Parathyroid adenoma (tissue), 2 donors: Measurements from ENCODE around the gene MRFAP1.

ENCODE experiments used
- H2AFZ ChIP-seq: fragments of 300-600 bp; sonication (generic); one replicate; pipeline ENCODE4 v1.7.0; 2017; ENCODE audit warnings: antibody characterized with exemption, mild to moderate bottlenecking
- H3K27ac ChIP-seq: fragments of 300-600 bp; sonication (generic); one replicate; pipeline ENCODE4 v1.7.0; 2017
- H3K27me3 ChIP-seq: fragments of 300-600 bp; sonication (generic); one replicate; pipeline ENCODE4 v1.7.0; 2017; ENCODE audit warnings: low read length; ENCODE audit not compliant: control insufficient read depth, insufficient read depth
- H3K36me3 ChIP-seq: fragments of 300-600 bp; sonication (generic); one replicate; pipeline ENCODE4 v1.7.0; 2017; ENCODE audit warnings: low read length; ENCODE audit not compliant: control insufficient read depth, insufficient read depth
- H3K4me1 ChIP-seq: fragments of 300-600 bp; sonication (generic); one replicate; pipeline ENCODE4 v1.7.0; 2017; ENCODE audit warnings: control low read depth
- H3K4me2 ChIP-seq: fragments of 300-600 bp; sonication (generic); one replicate; pipeline ENCODE4 v1.7.0; 2017; ENCODE audit warnings: low read length
- H3K4me3 ChIP-seq: fragments of 300-600 bp; sonication (generic); one replicate; pipeline ENCODE4 v1.7.0; 2017; ENCODE audit warnings: low read depth, low read length
- H3K79me2 ChIP-seq: fragments of 300-600 bp; sonication (generic); one replicate; pipeline ENCODE4 v1.7.0; 2017; ENCODE audit warnings: control low read depth
- H3K9ac ChIP-seq: fragments of 300-600 bp; sonication (generic); one replicate; pipeline ENCODE4 v1.7.0; 2017; ENCODE audit warnings: mild to moderate bottlenecking
- H3K9me3 ChIP-seq: fragments of 300-600 bp; sonication (generic); one replicate; pipeline ENCODE4 v1.7.0; 2017; ENCODE audit warnings: low read length; ENCODE audit not compliant: control insufficient read depth
- CTCF ChIP-seq: fragments of 300-600 bp; sonication (generic); IDR thresholded peaks from one replicate; pipeline ENCODE4 v1.7.0; 2017; ENCODE audit warnings: antibody characterized with exemption, mild to moderate bottlenecking
- donor health status: primary hyperparathyroidism.

The MRFAP1 gene

GRCh38 chr4:6605605-6606004 lies 34.9 kb upstream of the MRFAP1 start:
- no peaks in the 10 kb centered on the region for H3K36me3 ChIP-seq
- TF ChIP-seq CTCF = no peak

GRCh38 chr4:6606465-6607235 lies 33.8 kb upstream of the MRFAP1 start:
- H3K27ac ChIP-seq = no peak overlapping the region
- H3K36me3 ChIP-seq = no peaks in the 10 kb centered on the region
- no peaks in the 10 kb centered on the region for H3K27me3 ChIP-seq
- no peak for TF ChIP-seq CTCF
- H3K4me2 ChIP-seq = no peak overlapping the region
- H3K4me3 ChIP-seq = no peak overlapping the region
- no peaks in the 10 kb centered on the region for H3K9me3 ChIP-seq
- H3K9ac ChIP-seq = no peak overlapping the region
- no peaks in the 10 kb centered on the region for H3K79me2 ChIP-seq
- H3K4me1 ChIP-seq = no peaks in the 10 kb centered on the region
- no peak overlapping the region for H2AFZ ChIP-seq

More at GRCh38 chr4:6605605-6606004, 34.9 kb upstream of the MRFAP1 start:
- no peak overlapping the region for H3K4me2 ChIP-seq
- no peaks in the 10 kb centered on the region for H3K9me3 ChIP-seq
- no peak overlapping the region for H3K27ac ChIP-seq
- no peak overlapping the region for H3K9ac ChIP-seq
- no peak overlapping the region for H3K4me3 ChIP-seq
- H3K27me3 ChIP-seq = no peaks in the 10 kb centered on the region
- H3K79me2 ChIP-seq = no peaks in the 10 kb centered on the region
- H2AFZ ChIP-seq = no peak overlapping the region
- H3K4me1 ChIP-seq = no peaks in the 10 kb centered on the region

- no peak overlapping the region for H3K4me3 ChIP-seq
- no peak overlapping the region for H2AFZ ChIP-seq
- H3K9ac ChIP-seq = no peak overlapping the region
- H3K27me3 ChIP-seq = no peaks in the 10 kb centered on the region
- no peaks in the 10 kb centered on the region for H3K9me3 ChIP-seq
- TF ChIP-seq CTCF = no peak
- no peaks in the 10 kb centered on the region for H3K36me3 ChIP-seq
- no peaks in the 10 kb centered on the region for H3K4me1 ChIP-seq
- no peaks in the 10 kb centered on the region for H3K79me2 ChIP-seq
- H3K27ac ChIP-seq = no peak overlapping the region
- no peak overlapping the region for H3K4me2 ChIP-seq
Observed at GRCh38 chr4:6607368-6608055, 33.0 kb upstream of the MRFAP1 start.

- no peaks in the 10 kb centered on the region for H3K36me3 ChIP-seq
- no peak overlapping the region for H2AFZ ChIP-seq
- H3K27me3 ChIP-seq = no peaks in the 10 kb centered on the region
- H3K79me2 ChIP-seq = no peaks in the 10 kb centered on the region
- H3K9ac ChIP-seq = no peak overlapping the region
- TF ChIP-seq CTCF = no peak
- H3K4me1 ChIP-seq = no peaks in the 10 kb centered on the region
- H3K4me2 ChIP-seq = no peak overlapping the region
- H3K4me3 ChIP-seq = no peak overlapping the region
- no peak overlapping the region for H3K27ac ChIP-seq
- H3K9me3 ChIP-seq = no peaks in the 10 kb centered on the region
Observed at GRCh38 chr4:6608758-6609414, 31.6 kb upstream of the MRFAP1 start.
